K562 (cell line): ENCODE measurements around the gene MAP3K6. TPM values are rescaled to one million over a fixed set of nuclear protein-coding genes. Genes with fewer than 3 reads are reported as not detected.

Experiments
- polyA plus RNA-seq, 8 experiments: library from polyadenylated mRNA; depleted of rRNA in 4 of 8; stranded (reverse) in 5 of 8; unstranded in 3 of 8; fragments of >200 nt; fragmentation: Nextera tagmentation in 2 of 8; fragmentation: Illumina TruSeq in 1 of 8; extraction: Ambion mirVana in 2 of 8; extraction: Trizol in 1 of 8; gene quantifications; 2 replicates each; pipeline versions ENCODE4 v1.2.1 to v1.2.3, GENCODE V29; 2011 to 2014; ENCODE audit warnings: inconsistent platforms in 1 of 8, missing spikeins in 1 of 8
- total RNA-seq, 7 experiments: library from RNA; depleted of rRNA in 6 of 7; stranded (reverse); fragments of >200 nt in 6 of 7; fragmentation: Illumina TruSeq in 2 of 7; extraction: Trizol in 2 of 7; gene quantifications; 2 replicates each; pipeline versions ENCODE4 v1.2.1 to v1.2.3, GENCODE V29; 2011 to 2021; ENCODE audit warnings: low replicate concordance in 1 of 7
- TF ChIP-seq, protein P1 (sequence below), 2 experiments: fragments of 450-650 bp; formaldehyde crosslinking in 1 of 2; IDR thresholded peaks; 2 replicates each; pipeline versions ENCODE4 v1.4.0 to v1.6.1; 2014 to 2020; ENCODE audit warnings: mild to moderate bottlenecking in 2 of 2, borderline replicate concordance in 1 of 2, low read depth in 1 of 2

MAP3K6 gene
- total and polyA plus RNA-seq, 9 of the 15 experiments (the other 6 are each of a cell fraction or from before 2014, with no cell fraction given) = 0.99 to 21.9 (median 7.0) TPM

- TF ChIP-seq, protein P1, sequence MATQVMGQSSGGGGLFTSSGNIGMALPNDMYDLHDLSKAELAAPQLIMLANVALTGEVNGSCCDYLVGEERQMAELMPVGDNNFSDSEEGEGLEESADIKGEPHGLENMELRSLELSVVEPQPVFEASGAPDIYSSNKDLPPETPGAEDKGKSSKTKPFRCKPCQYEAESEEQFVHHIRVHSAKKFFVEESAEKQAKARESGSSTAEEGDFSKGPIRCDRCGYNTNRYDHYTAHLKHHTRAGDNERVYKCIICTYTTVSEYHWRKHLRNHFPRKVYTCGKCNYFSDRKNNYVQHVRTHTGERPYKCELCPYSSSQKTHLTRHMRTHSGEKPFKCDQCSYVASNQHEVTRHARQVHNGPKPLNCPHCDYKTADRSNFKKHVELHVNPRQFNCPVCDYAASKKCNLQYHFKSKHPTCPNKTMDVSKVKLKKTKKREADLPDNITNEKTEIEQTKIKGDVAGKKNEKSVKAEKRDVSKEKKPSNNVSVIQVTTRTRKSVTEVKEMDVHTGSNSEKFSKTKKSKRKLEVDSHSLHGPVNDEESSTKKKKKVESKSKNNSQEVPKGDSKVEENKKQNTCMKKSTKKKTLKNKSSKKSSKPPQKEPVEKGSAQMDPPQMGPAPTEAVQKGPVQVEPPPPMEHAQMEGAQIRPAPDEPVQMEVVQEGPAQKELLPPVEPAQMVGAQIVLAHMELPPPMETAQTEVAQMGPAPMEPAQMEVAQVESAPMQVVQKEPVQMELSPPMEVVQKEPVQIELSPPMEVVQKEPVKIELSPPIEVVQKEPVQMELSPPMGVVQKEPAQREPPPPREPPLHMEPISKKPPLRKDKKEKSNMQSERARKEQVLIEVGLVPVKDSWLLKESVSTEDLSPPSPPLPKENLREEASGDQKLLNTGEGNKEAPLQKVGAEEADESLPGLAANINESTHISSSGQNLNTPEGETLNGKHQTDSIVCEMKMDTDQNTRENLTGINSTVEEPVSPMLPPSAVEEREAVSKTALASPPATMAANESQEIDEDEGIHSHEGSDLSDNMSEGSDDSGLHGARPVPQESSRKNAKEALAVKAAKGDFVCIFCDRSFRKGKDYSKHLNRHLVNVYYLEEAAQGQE (IDR thresholded peaks at IDR 0.05; ENCODE audit: borderline replicate concordance) = no peak
- TF ChIP-seq, protein P1 (CRISPR knock-in tag; IDR thresholded peaks at IDR 0.05; ENCODE audit: low read depth) = no peak
Observed at GRCh38 chr1:27383661-27384060, 16.9 kb upstream of the MAP3K6 start (continued).
